ENCODE data around the gene CDK5RAP3. TPM values are rescaled to one million over a fixed set of nuclear protein-coding genes. Genes with fewer than 3 reads are reported as not detected.

Gene CDK5RAP3, protein sequence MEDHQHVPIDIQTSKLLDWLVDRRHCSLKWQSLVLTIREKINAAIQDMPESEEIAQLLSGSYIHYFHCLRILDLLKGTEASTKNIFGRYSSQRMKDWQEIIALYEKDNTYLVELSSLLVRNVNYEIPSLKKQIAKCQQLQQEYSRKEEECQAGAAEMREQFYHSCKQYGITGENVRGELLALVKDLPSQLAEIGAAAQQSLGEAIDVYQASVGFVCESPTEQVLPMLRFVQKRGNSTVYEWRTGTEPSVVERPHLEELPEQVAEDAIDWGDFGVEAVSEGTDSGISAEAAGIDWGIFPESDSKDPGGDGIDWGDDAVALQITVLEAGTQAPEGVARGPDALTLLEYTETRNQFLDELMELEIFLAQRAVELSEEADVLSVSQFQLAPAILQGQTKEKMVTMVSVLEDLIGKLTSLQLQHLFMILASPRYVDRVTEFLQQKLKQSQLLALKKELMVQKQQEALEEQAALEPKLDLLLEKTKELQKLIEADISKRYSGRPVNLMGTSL
- 231 to 251 TPM (median 236 TPM) in 3 replicates for total RNA-seq

DNA sequence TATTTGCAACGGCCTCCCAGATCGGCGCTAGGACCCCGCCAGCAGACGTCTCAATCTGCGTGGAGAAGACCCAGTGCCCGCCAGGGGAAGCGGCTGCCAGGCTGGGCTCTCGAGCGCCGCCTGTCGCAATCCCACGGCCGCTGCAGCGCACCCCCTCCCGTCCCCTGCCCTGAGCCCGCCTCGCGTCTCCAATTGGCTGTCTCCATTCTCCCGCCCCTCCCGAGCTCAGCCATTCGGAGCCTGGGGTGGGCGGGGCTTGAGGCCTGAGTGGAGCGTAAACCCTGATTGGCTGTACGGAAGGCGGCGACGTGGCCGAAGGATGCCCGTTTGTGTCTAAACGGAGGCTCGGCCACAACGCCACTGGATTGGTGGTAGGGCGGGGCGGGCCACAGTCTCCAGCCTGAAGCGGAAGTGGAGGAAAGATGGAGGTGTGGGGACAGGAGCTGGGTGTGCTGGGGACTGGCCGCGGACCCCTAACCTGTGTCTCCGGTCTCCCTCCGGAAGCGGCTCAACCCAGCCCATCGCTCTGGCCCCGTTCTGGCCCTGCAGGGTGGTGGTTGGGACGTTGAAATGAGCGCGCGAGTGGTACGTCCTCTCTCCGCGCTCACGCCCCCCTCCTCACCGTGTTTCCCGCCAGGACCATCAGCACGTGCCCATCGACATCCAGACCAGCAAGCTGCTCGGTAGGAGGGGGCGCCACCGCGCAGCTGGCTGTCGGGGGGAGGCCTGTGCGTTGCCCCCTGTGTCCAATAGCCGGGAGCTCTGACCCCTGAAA, at the start of gene CDK5RAP3:
TSS of gene CDK5RAP3 (plus strand) at position 389 of the 775 bp plus-strand sequence. CDS start at position 423, 34 bp downstream.
- peaks cover 37% of the 10 kb centered on the region for H3K4me1 Mint-ChIP-seq
- H3K27me3 Mint-ChIP-seq (ENCODE audit: low read depth), result no peaks in the 10 kb centered on the region
- peak within 1 kb of the TSS; percentile 78 for H3K4me3 Mint-ChIP-seq
- DNase-seq (ENCODE audit: low spot score in 2 of 2, unreplicated experiment in 2 of 2), result peak; percentile 99 to 100
- H3K9me3 Mint-ChIP-seq, result no peaks in the 10 kb centered on the region
- TF ChIP-seq, protein P1, sequence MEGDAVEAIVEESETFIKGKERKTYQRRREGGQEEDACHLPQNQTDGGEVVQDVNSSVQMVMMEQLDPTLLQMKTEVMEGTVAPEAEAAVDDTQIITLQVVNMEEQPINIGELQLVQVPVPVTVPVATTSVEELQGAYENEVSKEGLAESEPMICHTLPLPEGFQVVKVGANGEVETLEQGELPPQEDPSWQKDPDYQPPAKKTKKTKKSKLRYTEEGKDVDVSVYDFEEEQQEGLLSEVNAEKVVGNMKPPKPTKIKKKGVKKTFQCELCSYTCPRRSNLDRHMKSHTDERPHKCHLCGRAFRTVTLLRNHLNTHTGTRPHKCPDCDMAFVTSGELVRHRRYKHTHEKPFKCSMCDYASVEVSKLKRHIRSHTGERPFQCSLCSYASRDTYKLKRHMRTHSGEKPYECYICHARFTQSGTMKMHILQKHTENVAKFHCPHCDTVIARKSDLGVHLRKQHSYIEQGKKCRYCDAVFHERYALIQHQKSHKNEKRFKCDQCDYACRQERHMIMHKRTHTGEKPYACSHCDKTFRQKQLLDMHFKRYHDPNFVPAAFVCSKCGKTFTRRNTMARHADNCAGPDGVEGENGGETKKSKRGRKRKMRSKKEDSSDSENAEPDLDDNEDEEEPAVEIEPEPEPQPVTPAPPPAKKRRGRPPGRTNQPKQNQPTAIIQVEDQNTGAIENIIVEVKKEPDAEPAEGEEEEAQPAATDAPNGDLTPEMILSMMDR (IDR thresholded peaks at IDR 0.05; ENCODE audit: unreplicated experiment), result peak; percentile 91
- H3K36me3 Mint-ChIP-seq, result peaks cover 8% of the 10 kb centered on the region
- peak within 1 kb of the TSS; percentile 84 for H3K27ac Mint-ChIP-seq

- H3K27ac Mint-ChIP-seq, result no peak overlapping the region
- no peaks in the 10 kb centered on the region for H3K9me3 Mint-ChIP-seq
- H3K4me3 Mint-ChIP-seq, result no peak overlapping the region
- peaks cover 8% of the 10 kb centered on the region for H3K4me1 Mint-ChIP-seq
- TF ChIP-seq, protein P1 (IDR thresholded peaks at IDR 0.05; ENCODE audit: unreplicated experiment), result no peak
- no peak for DNase-seq (ENCODE audit: low spot score in 2 of 2, unreplicated experiment in 2 of 2)
- peaks cover 31% of the 10 kb centered on the region for H3K36me3 Mint-ChIP-seq
- no peaks in the 10 kb centered on the region for H3K27me3 Mint-ChIP-seq (ENCODE audit: low read depth)
These were observed 45.9 kb upstream of the CDK5RAP3 start for GRCh38 chr17:47924785-47925677.

DNA sequence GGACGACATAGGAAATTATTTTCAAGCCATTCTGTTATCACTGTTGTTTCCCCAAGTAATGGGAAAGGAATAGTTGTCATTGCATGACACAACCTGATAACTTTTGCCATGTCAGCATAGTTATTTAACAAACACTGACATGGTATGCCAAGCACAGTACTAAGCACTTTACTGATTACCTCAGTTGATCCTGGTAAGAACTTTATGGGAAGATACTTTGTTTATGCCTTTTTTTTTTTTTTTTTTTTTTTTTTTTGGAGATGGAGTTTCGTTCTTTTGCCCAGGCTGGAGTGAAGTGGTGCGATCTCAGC, 45.3 kb upstream of the CDK5RAP3 start:
- peaks cover 33% of the 10 kb centered on the region for H3K36me3 Mint-ChIP-seq

DNA sequence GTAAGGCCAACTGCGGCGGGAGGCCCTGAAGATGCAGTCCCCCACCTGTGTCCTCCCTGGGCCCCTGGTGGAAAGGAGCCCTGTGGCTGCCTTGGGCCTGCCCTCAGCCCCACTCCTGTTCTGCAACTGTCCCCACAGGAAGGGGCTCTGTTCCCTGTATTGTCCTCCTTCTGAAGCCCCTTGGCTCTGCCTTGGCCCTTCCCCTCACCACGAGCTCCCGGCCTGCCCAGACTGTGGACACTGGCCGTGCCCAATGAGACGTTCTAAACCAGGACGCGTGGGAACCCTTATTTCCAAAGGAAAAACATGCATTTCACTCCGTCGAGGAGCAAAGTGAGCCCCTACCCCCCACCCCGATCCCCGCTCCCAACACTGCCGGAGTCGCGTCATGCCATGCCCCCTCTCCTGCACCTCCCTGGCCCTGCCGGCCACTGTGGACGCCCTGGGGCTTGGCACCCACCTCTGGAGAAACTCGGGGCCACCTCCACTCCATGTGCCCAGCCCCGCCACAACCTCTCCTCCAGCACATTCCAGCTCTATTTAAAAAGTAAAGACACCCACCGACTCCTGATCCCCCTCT, 43.0 kb upstream of the CDK5RAP3 start:
- TF ChIP-seq, protein P1 (IDR thresholded peaks at IDR 0.05; ENCODE audit: unreplicated experiment), result no peak
- Mint-ChIP-seq H3K27ac (no peak overlapping the region), H3K4me3 (no peak overlapping the region), H3K36me3 (peaks cover 27% of the 10 kb centered on the region), H3K9me3 (no peaks in the 10 kb centered on the region), H3K27me3 (ENCODE audit: low read depth) (no peaks in the 10 kb centered on the region), H3K4me1 (peaks cover 8% of the 10 kb centered on the region)
- no peak for DNase-seq (ENCODE audit: low spot score in 2 of 2, unreplicated experiment in 2 of 2)

More for the DNA sequence above, 45.3 kb upstream of the CDK5RAP3 start:
- TF ChIP-seq, protein P1 (IDR thresholded peaks at IDR 0.05; ENCODE audit: unreplicated experiment), result no peak
- Mint-ChIP-seq H3K4me1 (peaks cover 8% of the 10 kb centered on the region), H3K27me3 (ENCODE audit: low read depth) (no peaks in the 10 kb centered on the region), H3K9me3 (no peaks in the 10 kb centered on the region), H3K27ac (no peak overlapping the region), H3K4me3 (no peak overlapping the region)
- no peak for DNase-seq (ENCODE audit: low spot score in 2 of 2, unreplicated experiment in 2 of 2)

- no peak for DNase-seq (ENCODE audit: low spot score in 2 of 2, unreplicated experiment in 2 of 2)
- Mint-ChIP-seq H3K4me3 (no peak overlapping the region), H3K27me3 (ENCODE audit: low read depth) (no peaks in the 10 kb centered on the region), H3K36me3 (peaks cover 22% of the 10 kb centered on the region), H3K27ac (no peak overlapping the region), H3K4me1 (peaks cover 8% of the 10 kb centered on the region), H3K9me3 (no peaks in the 10 kb centered on the region)
- TF ChIP-seq, protein P1 (IDR thresholded peaks at IDR 0.05; ENCODE audit: unreplicated experiment), result no peak
These were observed 42.5 kb upstream of the CDK5RAP3 start for GRCh38 chr17:47928415-47928814.

Measured in mesothelial cell of epicardium (in vitro differentiated cells).